ENCODE data around the gene COX19. TPM values are rescaled to one million over a fixed set of nuclear protein-coding genes. Genes with fewer than 3 reads are reported as not detected.

The COX19 gene
- total RNA-seq, 1 donor from 2014 or later, result 10.8 TPM

DNA sequence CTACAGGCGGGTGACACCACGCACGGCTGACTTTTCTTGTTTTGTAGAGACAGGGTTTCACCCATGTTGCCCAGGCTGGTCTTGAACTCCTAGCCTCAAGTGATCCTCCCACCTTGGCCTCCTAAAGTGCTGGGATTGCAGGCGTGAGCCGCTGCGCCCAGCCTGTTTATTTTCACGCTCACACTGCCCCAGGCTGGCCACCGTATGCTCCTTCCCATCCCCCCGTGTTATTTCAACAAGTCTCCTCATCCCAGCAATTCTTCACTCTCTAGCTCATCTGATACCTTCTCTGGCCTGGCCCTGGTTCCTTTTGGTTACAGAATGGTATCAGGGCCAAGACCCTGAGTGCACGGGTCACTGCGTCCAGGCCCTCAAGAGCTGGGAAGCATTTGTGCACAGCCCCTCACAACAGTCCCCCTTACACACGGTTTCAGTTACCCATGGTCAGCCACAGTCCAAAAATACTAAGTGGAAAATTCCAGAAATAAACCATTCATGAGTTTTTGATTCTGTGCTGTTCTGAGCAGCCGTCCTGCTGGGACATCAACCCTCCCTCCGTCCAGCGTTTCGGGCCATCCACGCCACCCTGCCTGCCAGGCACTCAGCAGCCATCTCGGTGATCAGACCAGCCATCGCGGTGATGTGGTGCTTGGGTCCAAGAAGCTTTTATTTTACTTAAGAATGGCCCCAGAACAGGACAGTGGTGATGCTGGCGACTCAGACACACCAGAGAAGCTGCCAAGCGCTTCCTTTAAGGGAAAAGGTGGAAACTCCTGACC is 8.9 kb downstream of the COX19 start:
- Histone ChIP-seq H3K36me3 (peaks cover 0 to 46% of the 10 kb centered on the region in 2 donors), H3K27ac (no peak overlapping the region), H3K9me3 (no peaks in the 10 kb centered on the region), H3K4me3 (no peak overlapping the region), H3K27me3 (no peaks in the 10 kb centered on the region), H3K4me1 (peaks cover 32% of the 10 kb centered on the region)
- no peak for TF ChIP-seq POLR2A (IDR thresholded peaks at IDR 0.05)
- TF ChIP-seq, protein P1, sequence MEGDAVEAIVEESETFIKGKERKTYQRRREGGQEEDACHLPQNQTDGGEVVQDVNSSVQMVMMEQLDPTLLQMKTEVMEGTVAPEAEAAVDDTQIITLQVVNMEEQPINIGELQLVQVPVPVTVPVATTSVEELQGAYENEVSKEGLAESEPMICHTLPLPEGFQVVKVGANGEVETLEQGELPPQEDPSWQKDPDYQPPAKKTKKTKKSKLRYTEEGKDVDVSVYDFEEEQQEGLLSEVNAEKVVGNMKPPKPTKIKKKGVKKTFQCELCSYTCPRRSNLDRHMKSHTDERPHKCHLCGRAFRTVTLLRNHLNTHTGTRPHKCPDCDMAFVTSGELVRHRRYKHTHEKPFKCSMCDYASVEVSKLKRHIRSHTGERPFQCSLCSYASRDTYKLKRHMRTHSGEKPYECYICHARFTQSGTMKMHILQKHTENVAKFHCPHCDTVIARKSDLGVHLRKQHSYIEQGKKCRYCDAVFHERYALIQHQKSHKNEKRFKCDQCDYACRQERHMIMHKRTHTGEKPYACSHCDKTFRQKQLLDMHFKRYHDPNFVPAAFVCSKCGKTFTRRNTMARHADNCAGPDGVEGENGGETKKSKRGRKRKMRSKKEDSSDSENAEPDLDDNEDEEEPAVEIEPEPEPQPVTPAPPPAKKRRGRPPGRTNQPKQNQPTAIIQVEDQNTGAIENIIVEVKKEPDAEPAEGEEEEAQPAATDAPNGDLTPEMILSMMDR (IDR thresholded peaks at IDR 0.05), result peak in 1 of 3 experiments; percentile 18
- intact Hi-C loops (cut with DNase I), result no loop called here
- no peak for DNase-seq (ENCODE audit: extremely low spot score in 2 of 2)

DNA sequence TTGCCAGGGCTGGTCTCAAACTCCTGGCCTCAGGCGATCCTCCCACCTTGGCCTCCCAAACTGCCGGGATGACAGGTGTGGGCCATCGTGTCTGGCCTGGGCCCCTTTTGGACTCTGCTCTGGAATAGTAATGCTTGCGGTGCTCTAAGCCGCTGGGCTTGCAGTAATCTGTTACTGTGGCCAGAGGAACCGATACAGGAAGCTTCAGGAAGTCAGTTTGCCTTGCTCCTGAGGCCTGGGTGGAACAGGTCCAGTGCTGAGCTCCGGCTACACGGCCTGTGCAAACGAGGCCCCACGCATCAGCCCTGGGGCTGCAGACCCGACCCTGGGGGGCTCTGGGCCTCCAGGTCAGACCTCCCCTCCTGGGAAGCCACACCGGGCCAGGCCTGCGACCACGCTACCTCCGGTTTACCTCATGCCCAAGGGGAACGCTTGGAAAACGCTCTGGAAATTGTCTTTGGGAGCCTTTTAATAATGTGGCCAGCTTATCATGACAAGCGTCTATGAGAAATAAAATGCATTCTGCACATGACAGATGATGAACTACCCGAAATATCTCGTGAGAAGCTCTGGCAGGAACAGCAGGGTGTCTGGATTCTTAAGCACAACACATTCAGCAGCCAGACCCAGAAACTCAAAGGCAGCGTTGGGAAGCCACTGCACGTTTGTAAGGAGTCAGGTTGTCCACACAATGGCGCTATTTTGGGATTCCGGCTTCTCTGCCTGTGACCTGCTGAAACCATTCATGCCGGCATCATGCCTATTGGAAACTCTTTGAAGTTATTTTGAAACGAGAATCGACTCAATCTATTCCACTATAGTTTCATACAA is 10.7 kb downstream of the COX19 start:
- H3K27me3 ChIP-seq, result no peaks in the 10 kb centered on the region
- DNase-seq (ENCODE audit: extremely low spot score in 2 of 2), result no peak
- peak overlapping the region; percentile 15 for H3K27ac ChIP-seq
- H3K36me3 ChIP-seq, result peaks cover 0 to 29% of the 10 kb centered on the region in 2 donors
- H3K9me3 ChIP-seq, result no peaks in the 10 kb centered on the region
- H3K4me1 ChIP-seq, result peaks cover 32% of the 10 kb centered on the region
- TF ChIP-seq, protein P1 (IDR thresholded peaks at IDR 0.05), result no peak
- TF ChIP-seq POLR2AphosphoS5 (IDR thresholded peaks at IDR 0.05; ENCODE audit: insufficient read depth in 1 of 2, low read depth in 1 of 2), result no peak
- TF ChIP-seq POLR2A (IDR thresholded peaks at IDR 0.05), result no peak
- H3K4me3 ChIP-seq, result no peak overlapping the region
- intact Hi-C loops (cut with DNase I), result no loop called here

DNA sequence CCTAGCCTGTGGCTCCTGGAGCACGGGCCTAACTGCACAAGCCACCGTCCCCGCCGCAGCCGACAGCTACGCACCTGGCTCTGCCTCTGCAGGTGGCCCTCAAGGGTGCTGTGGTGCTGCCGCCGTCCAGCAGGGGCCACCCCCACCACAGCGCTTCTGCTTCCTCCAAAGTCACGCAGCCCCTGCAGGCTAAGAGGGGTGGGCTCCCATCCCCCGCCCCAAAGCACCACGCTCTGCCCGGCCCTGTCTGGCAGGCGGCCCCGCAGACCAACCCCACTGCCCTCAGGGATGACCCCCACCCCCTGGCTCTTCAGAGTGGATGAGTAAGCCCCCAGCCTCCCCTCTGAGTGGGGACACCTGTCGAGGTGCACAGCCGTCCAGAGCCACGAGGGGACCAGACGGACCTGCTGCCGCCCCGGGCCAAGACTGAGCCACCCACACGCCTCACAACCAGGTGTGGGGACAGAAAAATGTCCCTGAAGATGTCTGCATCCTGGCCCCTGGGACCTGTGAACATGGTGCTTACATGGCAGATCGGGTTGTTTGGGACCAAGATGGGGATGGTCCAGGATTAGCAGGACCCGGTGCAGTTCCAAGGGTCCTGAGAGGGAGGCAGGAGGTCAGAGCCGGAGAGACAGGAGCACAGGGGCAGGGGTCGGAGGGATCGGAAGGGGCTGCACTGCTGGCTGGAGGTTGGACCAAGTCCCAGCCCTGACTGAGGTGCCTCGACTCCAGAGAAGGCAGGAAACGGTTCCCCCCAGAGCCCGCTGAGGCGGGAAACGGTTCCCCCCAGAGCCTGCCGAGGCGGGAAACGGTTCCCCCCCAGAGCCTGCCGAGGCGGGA is 11.9 kb downstream of the COX19 start:
- H3K27me3 ChIP-seq, result no peaks in the 10 kb centered on the region
- DNase-seq (ENCODE audit: extremely low spot score in 2 of 2), result no peak
- TF ChIP-seq POLR2A (IDR thresholded peaks at IDR 0.05), result no peak
- TF ChIP-seq POLR2AphosphoS5 (IDR thresholded peaks at IDR 0.05; ENCODE audit: insufficient read depth in 1 of 2, low read depth in 1 of 2), result no peak
- TF ChIP-seq, protein P1 (IDR thresholded peaks at IDR 0.05), result no peak
- no peaks in the 10 kb centered on the region for H3K9me3 ChIP-seq
- H3K4me1 ChIP-seq, result peaks cover 32% of the 10 kb centered on the region
- H3K4me3 ChIP-seq, result no peak overlapping the region
- peaks cover 0 to 18% of the 10 kb centered on the region in 2 donors for H3K36me3 ChIP-seq
- H3K27ac ChIP-seq, result no peak overlapping the region
- intact Hi-C loops (cut with DNase I), result no loop called here

DNA sequence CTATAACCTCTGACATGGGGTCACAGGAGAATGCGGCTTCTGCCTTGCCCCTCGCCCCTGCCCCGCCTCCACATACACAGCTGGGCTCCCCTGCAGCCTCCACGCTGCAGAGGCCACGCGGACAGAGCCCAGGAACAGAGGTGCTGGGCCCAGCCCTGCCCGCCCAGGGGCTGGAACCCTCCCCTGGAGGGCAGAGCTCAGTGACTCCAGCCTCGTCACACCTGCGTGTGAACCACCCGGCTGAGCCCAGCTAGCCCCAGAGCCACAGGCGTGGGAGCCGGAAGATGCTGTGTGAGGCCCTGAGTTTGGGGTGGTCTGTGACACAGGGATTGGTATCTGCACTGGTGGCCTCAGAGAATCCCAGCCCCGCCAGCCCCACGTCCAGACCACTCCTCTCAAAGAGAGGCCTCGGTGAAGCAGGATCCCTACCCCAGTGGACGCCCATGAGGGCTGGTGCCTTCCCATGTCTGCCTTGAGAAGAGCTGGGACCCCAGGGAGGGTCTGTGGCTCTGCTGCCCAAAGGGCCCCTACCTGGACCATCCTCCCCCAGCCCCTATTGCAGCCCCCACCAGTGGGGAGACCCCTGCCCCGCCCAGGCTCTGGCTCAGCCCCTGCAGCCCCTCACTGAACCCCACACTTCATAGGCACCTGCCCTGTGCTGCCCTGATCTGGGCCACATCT is 12.8 kb downstream of the COX19 start:
- Histone ChIP-seq H3K36me3 (peaks cover 0 to 9% of the 10 kb centered on the region in 2 donors), H3K4me1 (peaks cover 32% of the 10 kb centered on the region), H3K9me3 (no peaks in the 10 kb centered on the region), H3K27me3 (no peaks in the 10 kb centered on the region), H3K27ac (no peak overlapping the region), H3K4me3 (no peak overlapping the region)
- no peak for DNase-seq (ENCODE audit: extremely low spot score in 2 of 2)
- intact Hi-C loops (cut with DNase I), result no loop called here
- TF ChIP-seq POLR2A (IDR thresholded peaks at IDR 0.05) (no peak), POLR2AphosphoS5 (IDR thresholded peaks at IDR 0.05; ENCODE audit: insufficient read depth in 1 of 2, low read depth in 1 of 2) (no peak)
- TF ChIP-seq, protein P1 (IDR thresholded peaks at IDR 0.05), result no peak
